ENCODE data around the gene LGALS7B.
"Not testable (repeated sequence)": the region's sequence is repeated elsewhere in the genome, so short reads cannot be mapped to it uniquely, and the experiment has no call there.

Gene LGALS7B

GRCh38 chr19:38797781-38798180, 8.8 kb downstream of the LGALS7B start:
- DNase-seq = not testable (repeated sequence)

GRCh38 chr19:38799104-38799503, 10.1 kb downstream of the LGALS7B start:
- DNase-seq = no peak

GRCh38 chr19:38800577-38801347, 11.8 kb downstream of the LGALS7B start:
- no peak for DNase-seq

GRCh38 chr19:38801359-38802095, 12.5 kb downstream of the LGALS7B start:
- DNase-seq = no peak

- DNase-seq = no peak
Measured at GRCh38 chr19:38803543-38803942, 14.5 kb downstream of the LGALS7B start.

GRCh38 chr19:38805180-38805579, 16.2 kb downstream of the LGALS7B start:
- DNase-seq = no peak

- no peak for DNase-seq
Measured at GRCh38 chr19:38806371-38806770, 17.4 kb downstream of the LGALS7B start.

- not testable (repeated sequence) for DNase-seq
Measured at GRCh38 chr19:38807374-38808098, 18.5 kb downstream of the LGALS7B start.

- DNase-seq = no peak
Measured at GRCh38 chr19:38808741-38809140, 19.7 kb downstream of the LGALS7B start.

- no peak for DNase-seq
Measured at GRCh38 chr19:38809592-38810252, 20.7 kb downstream of the LGALS7B start.

- no peak for DNase-seq
Measured at GRCh38 chr19:38812009-38812840, 23.2 kb downstream of the LGALS7B start.

- DNase-seq = no peak
Measured at GRCh38 chr19:38812841-38813320, 23.9 kb downstream of the LGALS7B start, which contains the start of gene LGALS4. Gene LGALS4 (minus strand): TSS chr19:38812945. CDS start chr19:38812886, 59 bp downstream.

GRCh38 chr19:38813323-38813722, 24.3 kb downstream of the LGALS7B start:
- no peak for DNase-seq

GRCh38 chr19:38813932-38814331, 24.9 kb downstream of the LGALS7B start:
- not testable (repeated sequence) for DNase-seq

GRCh38 chr19:38815059-38816001, 26.3 kb downstream of the LGALS7B start:
- DNase-seq = no peak

GRCh38 chr19:38816131-38816750, 27.2 kb downstream of the LGALS7B start:
- no peak for DNase-seq

- no peak for DNase-seq
Measured at GRCh38 chr19:38817081-38817480, 28.1 kb downstream of the LGALS7B start.

- no peak for DNase-seq
Measured at GRCh38 chr19:38819231-38819920, 30.4 kb downstream of the LGALS7B start.

- not testable (repeated sequence) for DNase-seq
Measured at GRCh38 chr19:38821230-38821825, 32.3 kb downstream of the LGALS7B start.
